Measurements from ENCODE around the gene MYO15B. TPM values are rescaled to one million over a fixed set of nuclear protein-coding genes. Genes with fewer than 3 reads are reported as not detected.

MYO15B gene
- total and polyA plus RNA-seq, 2 donors (not counting 3 experiments of a cell fraction or from before 2014, with no cell fraction given) = 10.2 to 87.8 TPM

DNA sequence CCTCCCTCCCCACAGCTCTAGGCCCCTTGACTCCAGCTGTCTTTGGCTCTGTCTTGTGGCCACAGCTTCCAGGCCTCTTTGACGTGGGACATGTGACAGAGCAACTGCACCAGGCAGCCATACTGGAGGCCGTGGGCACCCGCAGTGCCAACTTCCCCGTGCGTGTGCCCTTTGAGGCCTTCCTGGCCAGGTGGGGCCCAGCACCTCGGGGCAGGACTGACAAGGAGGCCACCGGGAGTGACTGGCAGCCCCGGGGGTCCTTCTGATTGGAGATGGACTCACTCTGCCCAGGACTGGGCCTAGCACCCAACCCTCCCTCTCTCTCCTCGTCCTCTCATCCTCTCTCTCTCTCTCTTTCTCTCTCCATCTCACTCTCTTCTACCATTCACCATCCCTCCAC is 15.5 kb downstream of the MYO15B start:
- DNase-seq (ENCODE audit: low read depth, low spot score) = no peak
- dilution Hi-C loops (cut with MboI; ENCODE audit: extremely low pct_ligation_motif_present, low sequenced_read_pairs) (no loop called here), intact Hi-C loops (cut with micrococcal nuclease) (no loop called here)
- Histone ChIP-seq H3K9ac (replicated peaks; ENCODE audit: extremely low read depth, insufficient read depth, low read length) (no peak overlapping the region), H2AFZ (ENCODE audit: low read depth, low read length) (no peak overlapping the region), H3K36me3 (ENCODE audit: control insufficient read depth in 2 of 2, extremely low read depth in 1 of 2, insufficient read depth in 2 of 2, low read length in 2 of 2) (no peaks in the 10 kb centered on the region), H3K9me3 (replicated peaks; ENCODE audit: control insufficient read depth, insufficient read depth, low read length) (no peaks in the 10 kb centered on the region), H3K79me2 (ENCODE audit: control insufficient read depth, insufficient read depth, low read length) (no peaks in the 10 kb centered on the region), H4K20me1 (replicated peaks; ENCODE audit: control insufficient read depth, extremely low read depth, insufficient read depth, low read length) (no peaks in the 10 kb centered on the region), H3K4me2 (ENCODE audit: insufficient read depth, low read length) (no peak overlapping the region), H3K4me1 (ENCODE audit: control insufficient read depth, extremely low read depth, insufficient read depth, low read length) (no peaks in the 10 kb centered on the region), H3K4me3 (replicated peaks in 1 of 3; ENCODE audit: insufficient read depth in 1 of 3, low read depth in 1 of 3, low read length in 3 of 3) (no peak overlapping the region), H3K27ac (ENCODE audit: insufficient read depth, low read depth, low read length) (no peak overlapping the region), H3K27me3 (ENCODE audit: control insufficient read depth in 2 of 2, insufficient read depth in 2 of 2, low read length in 2 of 2) (no peaks in the 10 kb centered on the region), H3K9me1 (replicated peaks; ENCODE audit: control insufficient read depth, extremely low read depth, insufficient read depth, low read length) (no peaks in the 10 kb centered on the region)
- no peak for TF ChIP-seq GATA2 (IDR thresholded peaks at IDR 0.05; ENCODE audit: insufficient read depth, insufficient read length, low read depth, low read length)
- TF ChIP-seq, protein P1, sequence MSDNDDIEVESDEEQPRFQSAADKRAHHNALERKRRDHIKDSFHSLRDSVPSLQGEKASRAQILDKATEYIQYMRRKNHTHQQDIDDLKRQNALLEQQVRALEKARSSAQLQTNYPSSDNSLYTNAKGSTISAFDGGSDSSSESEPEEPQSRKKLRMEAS (IDR thresholded peaks at IDR 0.05; ENCODE audit: insufficient read depth, insufficient read length) = no peak
- TF ChIP-seq POLR2A (IDR thresholded peaks at IDR 0.05; ENCODE audit: low read depth, low read length) = no peak
- no peak for TF ChIP-seq JUN (IDR thresholded peaks at IDR 0.05; ENCODE audit: borderline replicate concordance, insufficient read depth, insufficient read length, low read depth)
- no peak for TF ChIP-seq POLR2AphosphoS5 (IDR thresholded peaks at IDR 0.05; ENCODE audit: insufficient read depth, low read depth, low read length)
- no peak for TF ChIP-seq EZH2 (IDR thresholded peaks at IDR 0.05; ENCODE audit: borderline replicate concordance, low read depth, low read length, severe bottlenecking)
- no peak for TF ChIP-seq MYC (IDR thresholded peaks at IDR 0.05; ENCODE audit: low read depth, low read length)
- no peak for TF ChIP-seq FOS (IDR thresholded peaks at IDR 0.05; ENCODE audit: borderline replicate concordance, insufficient read depth, low read length)
- TF ChIP-seq, protein P2, sequence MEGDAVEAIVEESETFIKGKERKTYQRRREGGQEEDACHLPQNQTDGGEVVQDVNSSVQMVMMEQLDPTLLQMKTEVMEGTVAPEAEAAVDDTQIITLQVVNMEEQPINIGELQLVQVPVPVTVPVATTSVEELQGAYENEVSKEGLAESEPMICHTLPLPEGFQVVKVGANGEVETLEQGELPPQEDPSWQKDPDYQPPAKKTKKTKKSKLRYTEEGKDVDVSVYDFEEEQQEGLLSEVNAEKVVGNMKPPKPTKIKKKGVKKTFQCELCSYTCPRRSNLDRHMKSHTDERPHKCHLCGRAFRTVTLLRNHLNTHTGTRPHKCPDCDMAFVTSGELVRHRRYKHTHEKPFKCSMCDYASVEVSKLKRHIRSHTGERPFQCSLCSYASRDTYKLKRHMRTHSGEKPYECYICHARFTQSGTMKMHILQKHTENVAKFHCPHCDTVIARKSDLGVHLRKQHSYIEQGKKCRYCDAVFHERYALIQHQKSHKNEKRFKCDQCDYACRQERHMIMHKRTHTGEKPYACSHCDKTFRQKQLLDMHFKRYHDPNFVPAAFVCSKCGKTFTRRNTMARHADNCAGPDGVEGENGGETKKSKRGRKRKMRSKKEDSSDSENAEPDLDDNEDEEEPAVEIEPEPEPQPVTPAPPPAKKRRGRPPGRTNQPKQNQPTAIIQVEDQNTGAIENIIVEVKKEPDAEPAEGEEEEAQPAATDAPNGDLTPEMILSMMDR (IDR thresholded peaks at IDR 0.05; ENCODE audit: extremely low read depth in 1 of 2, insufficient read depth in 1 of 2, low read depth in 1 of 2, low read length in 2 of 2) = no peak
- no peak for FAIRE-seq
- ChIA-PET POLR2A (interaction anchor here (0.6 kb wide), 1 partner anchor 17 kb away, joined by 3 read pairs; no protein-coding TSS in a partner anchor), CTCF (interaction anchor here (1.7 to 4.8 kb wide), 6 partner anchors 12 to 146 kb away, joined by 3 to 67 read pairs (median 22); partner anchors contain the start of gene SMIM5)
- BruUV-seq (replicated peaks) = no TSS peak
